ENCODE results near the gene NUDC. TPM values are rescaled to one million over a fixed set of nuclear protein-coding genes. Genes with fewer than 3 reads are reported as not detected.

The NUDC gene
- total and polyA plus RNA-seq, 8 donors: 25.6 to 54.1 (median 33.5) TPM

DNA sequence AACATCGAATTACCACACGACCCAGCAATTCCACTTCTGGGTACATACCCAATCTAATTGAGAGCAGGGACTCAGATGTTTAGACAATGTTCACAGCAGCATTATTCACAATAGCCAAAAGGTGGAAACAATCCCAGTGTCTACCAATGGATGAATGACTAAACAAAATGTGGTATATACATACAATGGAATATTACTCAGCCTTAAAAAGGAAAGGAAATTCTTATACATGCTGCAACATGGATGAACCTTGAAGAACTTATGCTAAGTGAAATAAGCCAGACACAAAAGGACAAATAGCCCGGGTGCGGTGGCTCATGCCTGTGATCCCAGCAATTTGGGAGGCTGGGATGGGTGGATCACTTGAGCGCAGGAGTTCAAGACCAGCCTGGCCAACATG is 31.8 kb downstream of the NUDC start:
- Histone ChIP-seq H3K36me3 (peaks cover 0 to 11% (median 5%) of the 10 kb centered on the region in 3 donors), H3K4me3 (no peak overlapping the region), H3K27me3 (no peaks in the 10 kb centered on the region), H3K4me1 (peaks cover 0 to 1% (median 0%) of the 10 kb centered on the region in 3 donors), H3K27ac (no peak overlapping the region), H3K9me3 (no peaks in the 10 kb centered on the region)
- TF ChIP-seq, protein P1, sequence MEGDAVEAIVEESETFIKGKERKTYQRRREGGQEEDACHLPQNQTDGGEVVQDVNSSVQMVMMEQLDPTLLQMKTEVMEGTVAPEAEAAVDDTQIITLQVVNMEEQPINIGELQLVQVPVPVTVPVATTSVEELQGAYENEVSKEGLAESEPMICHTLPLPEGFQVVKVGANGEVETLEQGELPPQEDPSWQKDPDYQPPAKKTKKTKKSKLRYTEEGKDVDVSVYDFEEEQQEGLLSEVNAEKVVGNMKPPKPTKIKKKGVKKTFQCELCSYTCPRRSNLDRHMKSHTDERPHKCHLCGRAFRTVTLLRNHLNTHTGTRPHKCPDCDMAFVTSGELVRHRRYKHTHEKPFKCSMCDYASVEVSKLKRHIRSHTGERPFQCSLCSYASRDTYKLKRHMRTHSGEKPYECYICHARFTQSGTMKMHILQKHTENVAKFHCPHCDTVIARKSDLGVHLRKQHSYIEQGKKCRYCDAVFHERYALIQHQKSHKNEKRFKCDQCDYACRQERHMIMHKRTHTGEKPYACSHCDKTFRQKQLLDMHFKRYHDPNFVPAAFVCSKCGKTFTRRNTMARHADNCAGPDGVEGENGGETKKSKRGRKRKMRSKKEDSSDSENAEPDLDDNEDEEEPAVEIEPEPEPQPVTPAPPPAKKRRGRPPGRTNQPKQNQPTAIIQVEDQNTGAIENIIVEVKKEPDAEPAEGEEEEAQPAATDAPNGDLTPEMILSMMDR (IDR thresholded peaks at IDR 0.05): no peak
- FAIRE-seq: no peak
- DNase-seq: peak in 1 of 6 donors; percentile 5
- intact Hi-C loops (cut with DNase I): no loop called here
- WGBS, 2 donors: 94 to 98% methylated on average over 5 of the region's 5 CpGs
- ATAC-seq: no peak

DNA sequence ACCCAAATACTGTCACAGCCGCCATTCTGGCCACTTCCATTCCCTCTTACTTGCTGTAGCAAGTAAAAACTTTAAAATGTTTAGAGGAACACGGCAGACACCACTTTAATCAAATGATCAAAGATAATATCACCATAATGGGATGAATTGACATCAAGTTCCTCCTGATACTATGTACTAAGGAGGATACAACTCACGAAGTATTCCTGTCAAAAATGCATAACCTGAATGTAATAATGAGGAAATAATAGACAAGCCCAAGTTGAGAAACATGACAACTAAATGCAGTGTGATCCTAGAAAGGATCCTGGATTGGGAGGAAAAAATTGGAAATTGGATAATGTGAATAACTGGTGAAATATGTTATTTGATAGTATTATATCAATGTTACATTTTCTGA is 34.8 kb downstream of the NUDC start:
- Histone ChIP-seq H3K4me1 (peaks cover 0 to 14% (median 5%) of the 10 kb centered on the region in 3 donors), H3K4me3 (no peak overlapping the region), H3K36me3 (peaks cover 0 to 4% (median 0%) of the 10 kb centered on the region in 3 donors), H3K27me3 (no peaks in the 10 kb centered on the region), H3K27ac (no peak overlapping the region), H3K9me3 (no peaks in the 10 kb centered on the region)
- TF ChIP-seq, protein P1 (IDR thresholded peaks at IDR 0.05): no peak
- WGBS, 2 donors: 89 to 93% methylated on average over 3 of the region's 3 CpGs
- ATAC-seq (no peak), FAIRE-seq (no peak), DNase-seq (peak in 1 of 6 donors; percentile 1)
- intact Hi-C loops (cut with DNase I): no loop called here

DNA sequence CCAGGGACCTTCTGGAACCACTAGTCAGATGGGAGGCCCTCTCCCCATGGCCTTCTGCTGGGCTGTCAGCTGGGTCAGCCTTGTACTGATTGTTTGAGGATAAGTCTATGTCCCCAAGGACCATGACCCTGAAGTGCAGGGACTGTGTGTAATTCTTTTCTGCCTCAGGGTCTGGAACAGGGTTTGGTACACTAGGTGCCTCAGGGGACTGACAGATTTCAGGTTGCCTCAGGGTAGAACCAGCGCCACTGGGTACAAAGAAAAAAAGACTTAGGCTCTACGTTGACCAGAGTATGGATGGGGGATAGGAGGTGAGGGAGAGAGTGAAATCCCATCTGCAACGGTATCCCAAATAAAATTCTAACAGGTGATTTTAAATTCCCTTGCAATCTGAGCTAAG is 35.8 kb downstream of the NUDC start:
- WGBS, 2 donors: 94 to 96% methylated on average over 3 of the region's 3 CpGs
- no peak overlapping the region for H3K27ac ChIP-seq
- FAIRE-seq (no peak), DNase-seq (peak in 1 of 6 donors; percentile 9), ATAC-seq (no peak)
- H3K9me3 ChIP-seq: no peaks in the 10 kb centered on the region
- no peak overlapping the region for H3K4me3 ChIP-seq
- intact Hi-C loops (cut with DNase I): no loop called here
- TF ChIP-seq, protein P1 (IDR thresholded peaks at IDR 0.05): no peak
- no peaks in the 10 kb centered on the region for H3K36me3 ChIP-seq
- peaks cover 0 to 17% (median 8%) of the 10 kb centered on the region in 3 donors for H3K4me1 ChIP-seq
- no peaks in the 10 kb centered on the region for H3K27me3 ChIP-seq

DNA sequence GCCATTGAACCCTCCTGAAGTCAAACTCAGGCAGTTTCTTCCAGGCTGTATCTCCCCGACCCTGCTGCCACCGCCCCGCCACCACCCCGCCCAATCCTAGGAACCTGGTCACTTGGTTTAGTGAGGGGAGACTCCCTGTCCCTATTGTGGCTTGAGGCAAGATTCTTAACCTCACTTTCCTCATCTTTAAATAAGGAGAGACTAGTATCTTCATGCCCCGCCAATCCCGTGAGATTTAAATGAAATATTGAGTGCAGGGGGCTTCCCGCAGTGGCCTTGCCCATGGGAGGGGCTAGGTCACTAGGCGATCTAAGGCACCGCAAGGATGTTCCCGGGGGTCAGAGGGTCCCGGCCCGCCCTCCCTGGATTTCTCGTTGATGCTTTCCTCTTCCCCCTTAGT is 37.7 kb downstream of the NUDC start:
- H3K9me3 ChIP-seq: no peaks in the 10 kb centered on the region
- FAIRE-seq (no peak), DNase-seq (peak in 1 of 6 donors; percentile 26), ATAC-seq (no peak)
- intact Hi-C loops (cut with DNase I): no loop called here
- H3K4me1 ChIP-seq: peaks cover 0 to 17% (median 8%) of the 10 kb centered on the region in 3 donors
- H3K4me3 ChIP-seq: peak overlapping the region; percentile 84 to 98 (median 88)
- 11 to 12% methylated on average over 8 to 13 of the region's 13 CpGs for WGBS, 2 donors
- H3K27ac ChIP-seq: no peak overlapping the region
- no peaks in the 10 kb centered on the region for H3K36me3 ChIP-seq
- no peaks in the 10 kb centered on the region for H3K27me3 ChIP-seq
- TF ChIP-seq, protein P1 (IDR thresholded peaks at IDR 0.05): no peak

DNA sequence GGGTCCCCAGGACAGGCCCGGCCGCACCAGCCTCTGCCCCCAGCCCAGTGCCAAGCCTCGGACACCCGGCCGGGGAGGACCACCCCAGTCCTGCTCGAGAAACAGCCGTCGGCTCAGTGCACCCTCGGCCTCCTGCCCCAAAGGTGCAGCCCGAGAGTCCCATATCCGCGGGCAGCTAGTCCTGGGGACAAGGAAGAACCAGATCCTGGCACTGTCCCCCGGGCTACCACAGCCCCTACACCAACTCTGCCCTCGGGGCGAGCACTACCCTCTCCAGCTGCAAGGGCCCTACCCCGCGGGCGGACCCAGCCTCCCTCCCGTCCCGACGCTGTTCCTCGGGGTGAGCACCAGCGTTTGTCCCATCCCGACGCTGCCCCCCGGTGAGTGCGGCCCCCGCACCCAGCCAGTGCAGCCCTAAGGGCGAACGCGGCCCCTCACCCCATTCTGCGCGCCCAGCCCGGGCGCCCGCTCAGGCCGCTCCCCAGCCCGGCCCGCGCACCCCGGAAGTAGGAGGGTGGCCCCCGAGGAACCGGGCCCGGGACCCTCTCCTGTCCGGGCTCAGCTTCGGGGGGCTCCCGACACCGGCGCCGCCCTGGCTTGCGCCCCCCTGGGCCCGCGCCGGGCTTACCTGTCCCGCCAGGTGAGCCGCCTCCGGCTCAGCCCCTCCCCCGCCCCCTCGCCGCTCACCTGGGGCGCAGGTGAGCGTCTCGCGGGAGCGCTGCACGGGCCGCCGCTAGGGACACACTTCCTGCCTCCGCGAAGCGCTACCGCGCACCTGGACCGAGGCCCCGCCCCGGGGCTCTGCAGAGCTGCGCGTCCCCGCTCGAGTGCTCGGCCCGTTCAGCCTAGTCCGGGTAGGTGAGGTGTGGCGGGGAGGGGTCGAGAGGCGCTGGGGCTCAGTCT is 38.4 kb downstream of the NUDC start, which contains the start of gene KDF1:
Gene KDF1 (minus strand): TSS at position 747 of the 903 bp plus-strand sequence. CDS start 8,088 bp downstream, outside the sequence.
- DNase-seq (peak; percentile 88 to 97 (median 93)), FAIRE-seq (no peak), ATAC-seq (peak; percentile 98 to 99 (median 99))
- TF ChIP-seq, protein P1 (IDR thresholded peaks at IDR 0.05): peak in 2 of 4 donors; percentile 22 to 26
- no peaks in the 10 kb centered on the region for H3K27me3 ChIP-seq
- H3K27ac ChIP-seq: peak within 1 kb of the TSS; percentile 55 to 79 (median 78)
- H3K4me3 ChIP-seq: peak within 1 kb of the TSS; percentile 84 to 98 (median 88)
- peaks cover 0 to 17% (median 8%) of the 10 kb centered on the region in 3 donors for H3K4me1 ChIP-seq
- H3K36me3 ChIP-seq: no peaks in the 10 kb centered on the region
- intact Hi-C loops (cut with DNase I): no loop called here
- 0 to 1% methylated on average over 67 to 86 of the region's 86 CpGs for WGBS, 2 donors
- H3K9me3 ChIP-seq: no peaks in the 10 kb centered on the region
